CD4-positive, alpha-beta T cell treated with Interleukin-4 for 1 hour (primary cell): ENCODE measurements around the gene TAF4B.

Experiments
- DNase-seq, 2 donors: peaks; one replicate each; pipeline ENCODE4 v3.0.0-alpha.2; 2020 to 2022

The TAF4B gene

DNA sequence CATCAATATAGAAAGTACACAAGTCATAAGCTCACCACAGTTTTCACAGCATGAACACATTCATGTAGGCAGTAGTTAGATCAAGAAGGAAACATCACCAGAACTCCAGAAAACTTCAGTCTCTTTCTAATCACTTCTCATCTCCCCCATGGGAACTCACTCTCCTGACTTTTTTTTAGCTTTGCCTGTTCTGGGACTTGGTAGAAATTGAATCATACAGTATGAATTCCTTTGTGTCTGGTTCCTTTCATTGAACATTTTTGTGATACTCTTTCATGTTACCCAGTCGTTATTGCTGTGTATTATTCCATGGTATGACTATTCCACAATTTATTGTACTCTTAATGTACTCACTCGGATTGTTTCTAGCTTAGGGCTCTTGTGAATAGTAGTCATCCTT is 160.2 kb downstream of the TAF4B start:
- DNase-seq, result no peak

DNA sequence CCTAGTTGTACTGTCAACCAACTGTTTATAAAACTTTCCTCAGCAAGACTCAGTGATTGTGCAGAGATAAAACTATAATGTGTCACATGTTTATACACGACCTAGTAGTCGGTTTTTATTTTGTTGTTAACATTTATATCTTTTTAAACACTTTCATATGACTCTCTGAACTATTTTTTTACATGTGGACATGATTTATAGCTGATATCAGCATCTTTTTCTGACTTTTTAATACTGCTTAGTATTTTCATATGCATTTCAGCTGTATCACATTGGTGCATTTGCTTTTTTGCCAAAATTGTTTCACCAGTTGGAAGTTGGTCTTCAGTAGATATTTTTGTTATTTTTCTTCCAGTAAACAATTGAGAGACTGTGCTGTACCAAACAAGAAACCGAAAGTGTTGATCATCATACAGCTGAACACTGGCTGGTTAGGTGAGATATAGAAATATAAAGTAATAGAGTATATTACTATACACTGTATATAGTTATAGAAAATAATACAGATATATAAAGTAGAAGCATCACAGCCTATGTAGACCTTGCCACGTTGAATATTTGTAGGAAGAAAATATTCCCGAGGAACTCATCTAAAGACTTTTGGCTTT is 167.9 kb downstream of the TAF4B start:
- no peak for DNase-seq

DNA sequence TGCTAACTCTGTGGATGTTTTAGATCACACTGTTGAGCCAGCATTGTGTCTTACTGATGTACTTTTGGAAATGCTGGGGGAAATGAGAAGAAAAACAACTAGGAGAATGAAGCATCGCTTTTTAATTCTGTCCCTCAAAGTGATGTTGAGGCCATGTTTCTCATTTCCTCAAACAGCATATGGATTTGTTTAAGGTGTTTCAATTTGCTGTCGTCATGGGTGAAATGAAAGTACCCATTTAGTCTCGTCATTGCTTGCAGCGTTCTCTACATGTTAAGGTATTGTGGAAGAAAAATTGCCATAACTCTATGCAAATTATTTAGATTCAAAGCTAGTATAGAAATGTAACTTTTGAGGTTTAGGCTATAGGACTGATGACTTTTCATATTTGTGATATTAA is 170.8 kb downstream of the TAF4B start:
- DNase-seq, result no peak

DNA sequence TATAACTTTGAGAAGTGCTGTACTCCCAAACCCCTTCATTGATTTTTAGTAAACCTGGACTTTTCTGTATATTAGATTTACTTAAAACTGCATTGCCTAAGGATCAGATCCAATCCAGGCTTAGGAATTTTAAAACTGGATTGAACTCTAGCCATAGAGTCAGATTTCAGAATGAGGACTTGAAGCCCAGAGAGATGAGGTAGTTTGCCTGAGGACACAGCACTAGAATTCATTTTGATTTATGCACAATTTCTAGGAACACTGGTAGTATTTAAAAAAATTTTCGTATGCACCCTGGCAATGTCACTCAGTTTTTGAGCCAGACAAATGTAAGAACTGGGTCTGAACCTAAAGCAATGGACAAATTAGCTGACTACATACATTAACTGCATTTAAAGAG is 177.2 kb downstream of the TAF4B start:
- no peak for DNase-seq

DNA sequence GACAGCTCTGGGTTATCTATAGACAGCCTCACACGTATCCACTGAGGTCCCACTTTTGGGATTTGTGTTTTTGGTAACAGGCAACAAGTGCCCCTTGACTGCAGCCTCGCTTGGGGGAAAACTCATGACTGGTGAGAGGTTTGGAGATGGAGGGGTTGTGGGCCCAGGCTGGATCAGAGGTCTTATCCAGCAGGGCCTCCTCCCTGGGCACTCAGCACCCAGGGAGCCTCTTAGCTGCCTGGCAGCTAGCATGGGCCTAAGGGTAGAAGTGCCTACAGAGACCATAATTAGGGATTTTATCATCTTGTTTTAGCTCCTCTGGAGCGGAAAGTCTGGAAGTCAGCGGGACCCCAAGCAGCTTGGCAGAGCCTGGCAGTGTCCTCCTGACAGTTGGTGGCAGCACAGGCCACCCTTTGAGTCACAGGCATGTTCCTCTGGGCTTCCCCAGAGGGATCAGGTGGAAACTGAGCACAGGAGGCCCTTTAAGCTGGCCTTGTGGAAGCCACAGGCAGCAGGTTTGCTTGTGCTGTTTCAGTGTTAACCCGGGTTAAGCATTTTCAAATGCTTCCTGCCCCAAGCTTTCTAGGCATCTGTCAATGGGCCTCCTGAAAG is 179.1 kb downstream of the TAF4B start:
- no peak for DNase-seq

DNA sequence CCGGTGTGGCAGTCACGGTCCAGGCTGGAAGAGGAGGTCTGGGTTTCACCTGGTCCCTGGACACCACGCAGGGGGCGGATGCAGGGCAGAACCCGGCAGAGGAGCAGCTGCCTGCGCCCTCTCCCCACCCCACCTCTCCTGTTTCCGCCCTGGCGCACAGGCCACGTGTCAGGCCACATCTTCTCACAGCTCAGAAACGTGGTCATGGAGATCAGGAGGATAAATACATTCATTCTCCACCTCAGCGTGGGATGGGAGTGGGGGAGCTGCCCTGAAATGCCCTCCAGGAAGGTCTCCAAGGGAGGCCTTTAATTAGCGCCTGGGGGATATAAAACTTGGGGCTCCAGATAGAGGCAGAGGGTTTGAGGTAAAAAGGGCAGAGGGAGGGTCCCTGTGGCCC is 180.1 kb downstream of the TAF4B start:
- no peak for DNase-seq

DNA sequence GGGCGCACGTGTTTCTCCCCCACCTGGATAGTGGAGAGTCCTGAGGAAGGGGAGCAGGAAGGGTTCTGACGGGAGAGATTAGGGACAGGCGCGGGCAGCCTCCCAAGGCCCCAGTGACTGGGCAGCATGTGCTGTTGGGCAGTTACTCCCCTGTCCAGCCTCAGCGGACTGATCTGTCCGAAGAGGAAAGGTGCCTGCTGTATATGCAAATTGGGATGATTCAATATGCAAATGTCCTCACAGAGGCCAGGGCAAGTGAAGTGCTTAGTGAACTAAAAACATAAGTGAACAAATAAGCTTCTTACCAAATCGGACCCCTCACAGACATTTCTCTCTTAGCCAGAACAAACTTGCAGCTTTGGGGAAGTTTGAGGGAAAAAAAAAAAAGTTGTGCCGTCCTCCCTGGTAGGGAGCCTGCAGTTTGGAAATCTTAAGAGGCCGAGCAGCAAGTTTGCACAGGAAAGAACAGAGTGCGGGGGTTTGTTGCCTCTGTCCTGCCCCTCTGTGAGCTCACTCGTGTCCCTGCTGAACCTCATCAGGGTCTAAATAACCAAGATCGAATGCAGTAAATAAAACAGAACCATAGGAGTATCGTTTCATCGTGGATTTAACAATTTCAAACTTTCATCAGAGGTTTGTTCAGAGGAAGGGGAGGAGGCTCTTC is 180.7 kb downstream of the TAF4B start:
- no peak for DNase-seq

DNA sequence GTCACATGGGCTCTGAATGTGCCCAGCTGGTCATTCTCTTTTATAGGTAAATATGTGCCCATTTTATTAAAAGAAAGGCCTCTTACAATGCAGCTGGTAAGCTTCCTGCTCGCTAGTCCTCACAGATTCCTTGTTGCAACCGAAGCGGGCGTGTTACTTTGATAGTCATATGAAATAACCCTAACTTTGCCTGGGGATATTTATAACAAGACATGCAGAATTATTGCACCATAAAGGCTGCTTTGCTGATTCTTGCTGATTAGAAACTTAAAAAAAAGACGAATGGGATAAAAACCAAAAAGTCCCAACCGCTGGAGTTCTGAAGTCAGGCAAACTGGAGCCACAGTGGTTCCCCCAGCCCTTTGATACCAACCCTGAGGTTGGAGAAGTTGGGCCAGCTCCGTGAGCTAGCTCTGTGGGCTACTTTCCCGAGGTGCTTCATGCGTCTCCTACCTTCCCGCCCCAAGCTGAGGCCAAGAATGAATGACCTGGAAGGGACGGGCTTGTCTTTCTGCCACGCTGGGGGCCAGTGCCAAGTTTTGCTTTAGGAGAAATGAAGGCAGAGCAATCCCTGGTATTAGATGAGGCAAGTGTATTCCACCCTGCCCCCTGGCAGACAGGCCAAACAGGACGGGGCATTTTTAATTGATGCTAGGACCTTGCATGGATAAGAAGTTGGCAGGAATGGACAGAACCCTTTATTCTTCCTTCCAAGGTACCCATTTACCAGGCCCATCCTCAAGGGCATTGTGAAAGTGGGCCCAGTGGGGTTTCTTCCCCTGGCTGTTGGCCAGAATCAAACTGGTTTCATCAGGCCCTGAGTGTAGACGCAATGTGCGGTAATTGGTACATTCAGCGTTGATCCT is 181.7 kb downstream of the TAF4B start:
- DNase-seq, result no peak

DNA sequence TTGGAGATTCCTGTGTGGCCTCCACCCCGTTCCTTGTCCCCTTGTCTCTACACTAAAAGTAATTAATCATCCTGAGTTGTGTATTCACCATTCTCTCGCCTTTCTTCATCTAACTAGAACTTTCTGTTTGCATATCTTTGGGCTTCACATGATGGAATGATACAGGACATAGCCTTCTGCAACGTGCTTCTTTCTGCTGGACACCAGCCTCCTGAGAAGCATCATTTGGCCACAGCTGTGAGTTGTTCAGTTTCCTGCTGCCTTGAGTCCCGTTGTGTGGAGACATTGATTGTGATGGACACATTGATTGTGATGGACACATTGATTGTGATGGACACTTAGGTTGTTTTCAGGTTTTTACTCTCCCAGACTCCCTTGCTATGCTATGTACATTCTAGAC is 182.8 kb downstream of the TAF4B start:
- DNase-seq, result no peak

DNA sequence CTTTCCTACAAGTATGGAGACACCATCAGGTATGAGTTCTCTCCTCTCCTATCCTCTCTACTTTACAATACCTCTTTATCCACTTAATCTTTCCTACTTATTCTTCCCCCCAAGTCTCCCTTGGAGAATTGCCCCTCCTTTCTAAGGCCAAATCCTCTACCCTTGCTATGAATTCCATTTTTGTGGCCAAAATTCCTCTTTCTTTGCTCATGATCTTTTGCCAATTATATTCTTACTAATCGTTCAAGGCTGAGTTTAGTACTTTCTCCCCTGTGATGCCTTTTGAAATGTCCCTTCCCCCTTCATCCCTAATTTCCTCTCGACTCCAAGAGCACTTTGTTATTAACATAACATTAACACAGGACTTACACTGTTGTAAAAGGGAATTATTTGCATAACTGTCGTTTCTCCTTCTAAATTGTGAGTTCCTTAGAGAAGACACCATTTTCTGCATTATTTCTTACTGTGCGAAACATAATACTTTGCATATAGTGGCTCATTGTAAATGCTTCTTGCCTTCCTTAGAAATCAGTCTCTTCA is 188.7 kb downstream of the TAF4B start:
- DNase-seq, result no peak

DNA sequence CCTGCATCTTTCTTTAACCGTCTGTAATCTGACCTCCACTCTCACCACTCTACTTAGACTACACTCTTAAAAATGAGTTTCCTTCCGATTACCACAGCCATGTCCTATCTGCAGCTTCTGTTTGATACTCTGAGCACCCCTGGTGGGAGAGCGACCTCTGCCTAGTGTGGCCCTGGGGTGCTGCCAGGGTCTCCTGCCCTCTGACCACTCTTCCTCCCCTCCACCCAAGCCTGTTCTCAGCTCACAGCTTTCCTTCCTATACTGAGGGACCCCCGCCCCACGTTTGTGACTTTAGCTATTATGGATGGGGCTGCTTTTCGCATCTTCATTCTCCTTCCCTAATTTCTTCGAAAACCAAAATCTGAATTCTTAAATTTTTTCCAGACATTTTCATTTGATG is 189.4 kb downstream of the TAF4B start:
- DNase-seq, result no peak

DNA sequence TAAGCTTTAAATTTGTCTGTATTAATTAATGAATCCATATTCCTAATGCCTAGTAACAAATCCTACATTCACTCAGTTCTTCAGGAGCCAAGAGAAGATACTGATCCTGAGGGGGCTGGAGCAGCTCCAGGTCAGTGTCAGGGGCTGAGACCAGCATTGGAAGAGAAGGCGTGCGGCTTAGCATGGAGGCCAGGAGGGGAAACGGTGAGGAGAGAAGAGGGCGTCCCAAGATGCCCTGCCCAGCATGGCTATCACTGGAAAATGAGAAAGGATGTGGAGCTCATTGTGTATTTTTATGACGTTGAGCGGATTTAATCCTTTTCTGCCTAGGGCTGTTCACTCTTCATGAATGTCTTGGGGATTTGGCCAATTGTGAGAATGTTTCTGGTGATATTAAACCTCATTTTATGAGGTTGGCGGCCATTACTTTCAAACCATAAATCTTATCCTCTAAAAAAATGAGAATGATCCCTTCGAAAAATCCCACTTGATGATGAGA is 190.5 kb downstream of the TAF4B start:
- no peak for DNase-seq

DNA sequence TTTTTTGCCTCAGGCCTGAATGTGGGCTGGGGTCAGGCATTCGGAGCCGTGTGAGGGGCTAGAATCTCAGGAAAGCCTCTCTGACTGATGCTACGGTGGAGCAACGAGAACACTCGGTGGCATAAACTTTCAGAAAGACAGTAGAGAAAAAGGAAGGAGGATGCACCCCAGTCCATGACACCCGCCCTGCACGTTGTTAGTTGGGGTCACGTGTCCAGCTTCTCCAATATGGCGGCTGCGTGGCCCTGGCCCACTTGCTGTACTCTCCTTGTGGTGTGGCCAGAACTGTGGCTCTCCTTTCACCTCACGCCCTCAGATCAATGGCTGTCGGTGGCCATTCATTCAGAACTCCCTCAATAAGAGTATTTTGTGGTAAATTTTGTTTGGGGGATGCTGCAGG is 190.9 kb downstream of the TAF4B start:
- no peak for DNase-seq

DNA sequence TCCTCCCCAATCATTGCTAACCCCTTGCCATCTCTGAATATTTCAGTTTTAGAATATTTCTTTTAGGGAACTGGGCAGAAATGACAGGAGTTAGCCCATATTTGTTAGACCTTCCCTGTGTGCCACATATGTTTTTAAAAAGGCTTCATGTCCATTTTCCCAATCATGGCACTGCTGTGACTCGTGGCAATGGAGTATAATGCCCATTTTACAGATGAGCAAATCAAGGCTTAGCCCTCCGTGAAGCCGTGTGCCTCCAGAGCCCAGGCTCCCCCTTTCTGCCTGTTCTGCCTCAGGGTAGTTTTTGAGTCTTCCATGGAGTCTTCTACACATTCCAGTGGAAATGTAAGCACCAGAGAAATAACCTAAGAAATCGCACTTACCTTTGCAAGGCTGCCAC is 192.0 kb downstream of the TAF4B start:
- no peak for DNase-seq

DNA sequence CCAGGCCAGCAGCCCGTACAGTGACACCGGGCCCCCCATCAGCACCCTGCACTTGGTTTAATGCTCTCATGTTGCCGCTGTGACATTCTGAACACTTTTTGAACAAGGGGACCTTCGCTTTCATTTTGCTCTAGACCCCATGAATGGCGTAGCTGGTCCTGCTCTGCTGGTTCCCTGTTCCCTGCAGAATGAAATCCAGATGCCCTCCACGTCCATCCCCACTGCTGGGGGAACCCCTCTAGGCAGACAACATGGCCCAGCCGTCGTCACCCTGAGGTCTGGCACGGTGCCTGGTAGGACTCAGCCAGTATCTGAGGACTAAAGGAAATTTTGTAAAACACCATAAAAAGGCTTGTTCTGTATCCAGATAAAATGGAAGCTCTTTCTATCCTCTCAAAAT is 193.5 kb downstream of the TAF4B start:
- no peak for DNase-seq

DNA sequence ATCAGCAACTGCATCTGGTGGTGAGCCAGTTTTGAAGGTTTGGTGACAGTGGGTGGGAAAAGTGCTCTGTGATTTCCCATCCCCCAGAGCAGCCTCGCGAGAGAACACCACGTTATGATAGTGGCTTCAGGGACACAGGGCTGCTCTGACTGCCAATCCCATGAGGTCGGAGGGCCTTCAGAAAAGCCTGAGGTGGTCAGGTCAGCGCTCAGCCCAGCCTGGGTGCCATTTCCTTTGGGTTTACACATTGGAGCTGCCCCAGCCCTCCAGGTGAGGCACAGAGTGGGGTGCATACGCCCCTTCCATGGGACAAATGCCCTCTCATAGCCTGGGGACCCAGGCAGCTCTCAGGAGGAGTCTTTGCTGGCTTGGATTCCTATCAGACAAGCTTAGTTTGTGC is 195.3 kb downstream of the TAF4B start:
- DNase-seq, result no peak

DNA sequence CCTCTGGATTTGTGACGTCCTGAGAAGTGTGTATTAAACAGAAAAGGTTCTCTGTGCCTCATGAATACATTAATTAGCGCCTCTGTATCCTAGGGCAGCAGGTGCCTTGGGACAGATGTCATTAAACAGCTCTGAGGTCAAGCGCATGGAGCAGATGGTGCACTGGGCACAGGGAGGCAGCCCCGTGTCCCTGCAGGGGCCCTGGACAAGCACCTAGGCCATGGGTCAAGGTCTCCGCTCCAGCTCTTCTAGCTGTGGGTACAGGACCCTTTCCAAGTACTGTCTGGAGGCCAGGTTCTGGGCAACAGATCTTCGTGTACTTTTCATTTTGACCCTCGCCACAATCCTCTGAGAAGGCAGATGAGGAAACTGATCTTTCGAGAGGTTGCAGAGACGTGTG is 195.7 kb downstream of the TAF4B start:
- no peak for DNase-seq

DNA sequence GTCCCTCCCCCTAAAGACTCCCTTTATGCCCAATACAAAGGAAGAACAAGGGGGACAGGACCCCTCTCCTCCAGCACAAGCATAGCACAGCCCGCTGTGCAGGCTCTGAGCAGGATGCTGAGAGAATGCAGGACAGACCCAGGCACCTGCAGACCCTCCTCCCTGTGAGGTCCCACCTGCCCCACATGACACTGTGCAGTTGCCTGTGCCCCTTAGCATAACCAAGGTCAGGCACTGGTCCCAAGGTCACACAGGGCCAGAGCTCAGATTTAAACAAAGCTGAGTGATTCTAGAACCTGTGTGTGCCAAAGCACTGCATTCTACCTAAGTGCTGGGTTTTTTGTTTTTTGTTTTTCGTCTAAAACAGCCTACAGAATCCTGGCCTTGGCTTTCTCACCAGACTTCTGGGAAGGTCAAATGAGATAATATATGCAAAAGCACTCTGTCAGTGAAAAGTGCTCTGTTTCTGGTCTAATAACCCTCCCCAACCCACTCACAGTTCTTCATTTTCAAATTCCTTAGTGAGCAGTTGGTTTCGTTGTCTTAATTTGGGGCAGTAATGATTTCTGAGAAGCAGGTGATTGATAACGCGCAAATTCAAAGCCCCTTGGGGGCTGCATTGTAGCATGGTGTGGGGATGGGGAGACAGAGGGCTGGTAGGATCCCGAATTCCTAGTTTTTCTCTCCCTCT is 196.4 kb downstream of the TAF4B start:
- no peak for DNase-seq

DNA sequence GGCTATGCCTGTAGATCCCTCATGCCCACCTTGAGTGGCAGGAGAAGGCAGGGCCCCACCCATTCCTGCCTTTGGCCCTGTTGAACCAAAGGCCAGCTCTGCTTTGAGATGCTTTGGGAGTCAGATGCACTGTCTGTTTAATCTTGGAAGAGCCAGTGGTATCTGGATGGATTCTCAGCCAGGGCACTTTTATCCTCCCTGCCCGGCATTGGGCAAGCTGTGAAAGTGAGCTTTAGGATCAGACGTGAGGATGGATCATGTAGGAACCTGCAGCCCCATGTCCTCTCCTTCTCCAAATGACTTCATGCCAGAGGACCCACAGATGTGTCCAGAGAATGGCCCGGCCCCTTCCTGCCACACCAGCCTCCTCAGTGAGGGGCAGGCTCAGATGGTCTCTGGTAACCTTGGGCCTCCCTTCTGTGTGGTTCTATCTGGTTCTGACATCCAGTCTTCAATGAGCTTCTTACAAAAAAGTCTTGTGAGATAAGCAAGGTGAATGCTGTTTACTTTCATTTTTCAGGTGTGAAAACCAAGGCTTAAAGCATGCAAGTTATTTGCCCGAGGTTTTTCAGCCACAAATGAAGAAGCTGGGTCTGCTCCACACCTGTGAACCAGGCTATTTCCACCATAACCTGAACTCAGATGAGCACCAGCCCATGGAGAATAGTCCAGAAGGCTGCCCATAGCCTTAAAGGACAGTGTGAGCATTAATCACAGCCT is 198.3 kb downstream of the TAF4B start:
- DNase-seq, result no peak

DNA sequence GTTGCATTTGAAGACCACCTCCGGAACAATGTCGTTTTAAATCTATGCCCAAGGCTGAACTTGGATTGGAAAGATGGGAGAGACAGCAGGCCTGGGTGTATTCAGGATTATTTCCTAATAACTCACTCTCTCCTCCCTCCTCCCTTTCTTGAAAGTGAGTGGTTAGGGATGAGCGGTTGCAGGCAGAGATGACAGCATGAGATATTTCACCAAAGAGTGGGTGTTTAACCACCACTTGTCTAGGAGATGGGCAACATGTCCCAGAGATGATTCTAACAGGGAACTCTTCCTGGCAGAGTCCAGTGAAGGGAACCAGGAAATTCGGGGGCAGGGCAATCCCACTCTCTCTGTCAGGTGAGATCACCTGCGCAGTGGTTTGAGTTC is 198.9 kb downstream of the TAF4B start:
- DNase-seq, result no peak

DNA sequence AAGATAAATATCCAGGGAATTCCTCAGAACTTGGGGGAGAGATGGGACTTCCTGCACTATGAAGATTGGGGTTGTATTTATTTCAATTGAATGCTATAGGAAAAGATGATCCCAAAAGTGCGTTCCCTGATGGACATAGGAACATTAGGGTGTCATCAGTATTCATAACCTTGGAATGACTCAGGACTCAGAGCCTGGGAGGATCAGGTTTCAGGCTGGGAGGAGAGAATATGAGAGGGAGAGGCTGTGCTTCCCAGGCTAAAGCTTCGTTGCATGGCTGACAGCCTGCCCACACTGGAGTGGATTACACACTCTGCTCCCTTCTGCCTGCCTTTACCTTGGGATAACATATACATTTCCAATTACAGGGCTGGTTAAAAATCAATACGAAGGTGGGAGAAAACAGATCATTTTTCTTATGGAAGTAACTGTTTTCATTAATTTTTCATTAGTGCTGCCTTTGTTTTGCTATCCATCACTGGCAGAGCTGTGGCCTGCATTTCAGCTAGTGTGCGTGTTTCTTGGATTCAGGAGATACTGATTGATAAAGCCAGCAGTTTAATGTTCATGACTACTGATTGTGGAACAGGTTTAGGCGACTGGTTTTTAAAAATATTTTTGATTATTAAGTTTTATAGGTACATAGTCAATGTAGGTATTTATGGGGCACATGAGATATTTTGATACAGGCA is 203.4 kb downstream of the TAF4B start:
- no peak for DNase-seq
